ENCODE data around the gene RING1.
"Not testable (repeated sequence)": the region's sequence is repeated elsewhere in the genome, so short reads cannot be mapped to it uniquely, and the experiment has no call there.

RING1 gene

GRCh38 chr6:33211666-33212422, 3.5 kb downstream of the RING1 start:
- peaks cover 22% of the 10 kb centered on the region for H3K4me1 ChIP-seq (ENCODE audit: control insufficient read depth, insufficient read depth, low read length)
- H3K4me3 ChIP-seq (ENCODE audit: low read depth, low read length) = no peak overlapping the region
- no peak overlapping the region for H3K27ac ChIP-seq (ENCODE audit: low read depth, low read length)
- no peaks in the 10 kb centered on the region for H3K9me3 ChIP-seq (ENCODE audit: control insufficient read depth, insufficient read depth, low read length)
- peaks cover 20% of the 10 kb centered on the region for H3K36me3 ChIP-seq (ENCODE audit: control insufficient read depth, insufficient read depth, low read length)
- H3K27me3 ChIP-seq (ENCODE audit: control insufficient read depth, insufficient read depth, low read length) = peaks cover 75% of the 10 kb centered on the region
- no peak overlapping the region for H3K9ac ChIP-seq (ENCODE audit: low read depth, low read length)

- peaks cover 24% of the 10 kb centered on the region for H3K4me1 ChIP-seq (ENCODE audit: control insufficient read depth, insufficient read depth, low read length)
- H3K9ac ChIP-seq (ENCODE audit: low read depth, low read length) = no peak overlapping the region
- H3K9me3 ChIP-seq (ENCODE audit: control insufficient read depth, insufficient read depth, low read length) = no peaks in the 10 kb centered on the region
- peak overlapping the region; percentile 81 for H3K4me3 ChIP-seq (ENCODE audit: low read depth, low read length)
- H3K27me3 ChIP-seq (ENCODE audit: control insufficient read depth, insufficient read depth, low read length) = peaks cover 76% of the 10 kb centered on the region
- H3K27ac ChIP-seq (ENCODE audit: low read depth, low read length) = no peak overlapping the region
- H3K36me3 ChIP-seq (ENCODE audit: control insufficient read depth, insufficient read depth, low read length) = peaks cover 20% of the 10 kb centered on the region
Observed at GRCh38 chr6:33212857-33213165, 4.5 kb downstream of the RING1 start.

GRCh38 chr6:33213166-33213988, 5.1 kb downstream of the RING1 start:
- Histone ChIP-seq H3K4me1 (ENCODE audit: control insufficient read depth, insufficient read depth, low read length) (peaks cover 24% of the 10 kb centered on the region), H3K36me3 (ENCODE audit: control insufficient read depth, insufficient read depth, low read length) (peaks cover 20% of the 10 kb centered on the region), H3K4me3 (ENCODE audit: low read depth, low read length) (peak overlapping the region; percentile 81), H3K9me3 (ENCODE audit: control insufficient read depth, insufficient read depth, low read length) (no peaks in the 10 kb centered on the region), H3K9ac (ENCODE audit: low read depth, low read length) (no peak overlapping the region), H3K27me3 (ENCODE audit: control insufficient read depth, insufficient read depth, low read length) (peaks cover 79% of the 10 kb centered on the region), H3K27ac (ENCODE audit: low read depth, low read length) (no peak overlapping the region)

GRCh38 chr6:33213989-33214335, 5.7 kb downstream of the RING1 start:
- Histone ChIP-seq H3K9me3 (ENCODE audit: control insufficient read depth, insufficient read depth, low read length) (no peaks in the 10 kb centered on the region), H3K36me3 (ENCODE audit: control insufficient read depth, insufficient read depth, low read length) (peaks cover 20% of the 10 kb centered on the region), H3K27me3 (ENCODE audit: control insufficient read depth, insufficient read depth, low read length) (peaks cover 85% of the 10 kb centered on the region), H3K4me1 (ENCODE audit: control insufficient read depth, insufficient read depth, low read length) (peaks cover 22% of the 10 kb centered on the region), H3K4me3 (ENCODE audit: low read depth, low read length) (peak overlapping the region; percentile 81), H3K9ac (ENCODE audit: low read depth, low read length) (no peak overlapping the region), H3K27ac (ENCODE audit: low read depth, low read length) (no peak overlapping the region)

- Histone ChIP-seq H3K27ac (ENCODE audit: low read depth, low read length) (no peak overlapping the region), H3K27me3 (ENCODE audit: control insufficient read depth, insufficient read depth, low read length) (peaks cover 97% of the 10 kb centered on the region), H3K36me3 (ENCODE audit: control insufficient read depth, insufficient read depth, low read length) (peaks cover 8% of the 10 kb centered on the region; the same call in 1 of the 2 replicates), H3K4me3 (ENCODE audit: low read depth, low read length) (no peak overlapping the region), H3K9me3 (ENCODE audit: control insufficient read depth, insufficient read depth, low read length) (no peaks in the 10 kb centered on the region), H3K4me1 (ENCODE audit: control insufficient read depth, insufficient read depth, low read length) (peaks cover 21% of the 10 kb centered on the region), H3K9ac (ENCODE audit: low read depth, low read length) (no peak overlapping the region)
Observed at GRCh38 chr6:33215271-33216116, 7.2 kb downstream of the RING1 start.

GRCh38 chr6:33216117-33216649, 7.9 kb downstream of the RING1 start:
- Histone ChIP-seq H3K9me3 (ENCODE audit: control insufficient read depth, insufficient read depth, low read length) (no peaks in the 10 kb centered on the region), H3K4me3 (ENCODE audit: low read depth, low read length) (no peak overlapping the region), H3K4me1 (ENCODE audit: control insufficient read depth, insufficient read depth, low read length) (peaks cover 21% of the 10 kb centered on the region), H3K27ac (ENCODE audit: low read depth, low read length) (no peak overlapping the region), H3K36me3 (ENCODE audit: control insufficient read depth, insufficient read depth, low read length) (0 out of 2 replicates have a peak, but pooled peaks cover 4% of the 10 kb centered on the region), H3K27me3 (ENCODE audit: control insufficient read depth, insufficient read depth, low read length) (peaks cover 92% of the 10 kb centered on the region), H3K9ac (ENCODE audit: low read depth, low read length) (no peak overlapping the region)

- Histone ChIP-seq H3K4me3 (ENCODE audit: low read depth, low read length) (no peak overlapping the region), H3K27ac (ENCODE audit: low read depth, low read length) (no peak overlapping the region), H3K27me3 (ENCODE audit: control insufficient read depth, insufficient read depth, low read length) (peaks cover 82% of the 10 kb centered on the region), H3K4me1 (ENCODE audit: control insufficient read depth, insufficient read depth, low read length) (peaks cover 16% of the 10 kb centered on the region), H3K36me3 (ENCODE audit: control insufficient read depth, insufficient read depth, low read length) (no peaks in the 10 kb centered on the region), H3K9ac (ENCODE audit: low read depth, low read length) (no peak overlapping the region), H3K9me3 (ENCODE audit: control insufficient read depth, insufficient read depth, low read length) (no peaks in the 10 kb centered on the region)
Observed at GRCh38 chr6:33217246-33217645, 8.9 kb downstream of the RING1 start.

GRCh38 chr6:33217681-33218080, 9.4 kb downstream of the RING1 start:
- Histone ChIP-seq H3K27ac (ENCODE audit: low read depth, low read length) (no peak overlapping the region), H3K27me3 (ENCODE audit: control insufficient read depth, insufficient read depth, low read length) (peaks cover 80% of the 10 kb centered on the region), H3K4me1 (ENCODE audit: control insufficient read depth, insufficient read depth, low read length) (peaks cover 12% of the 10 kb centered on the region), H3K4me3 (ENCODE audit: low read depth, low read length) (no peak overlapping the region), H3K9ac (ENCODE audit: low read depth, low read length) (no peak overlapping the region), H3K36me3 (ENCODE audit: control insufficient read depth, insufficient read depth, low read length) (no peaks in the 10 kb centered on the region), H3K9me3 (ENCODE audit: control insufficient read depth, insufficient read depth, low read length) (no peaks in the 10 kb centered on the region)

GRCh38 chr6:33226503-33227120, 18.3 kb downstream of the RING1 start:
- H3K36me3 ChIP-seq (ENCODE audit: control insufficient read depth, insufficient read depth, low read length); H3K9ac ChIP-seq (ENCODE audit: low read depth, low read length); H3K9me3 ChIP-seq (ENCODE audit: control insufficient read depth, insufficient read depth, low read length); H3K27me3 ChIP-seq (ENCODE audit: control insufficient read depth, insufficient read depth, low read length): not testable (repeated sequence)
- H3K27ac ChIP-seq (ENCODE audit: low read depth, low read length) = peak overlapping the region; percentile 78
- peaks cover 11% of the 10 kb centered on the region for H3K4me1 ChIP-seq (ENCODE audit: control insufficient read depth, insufficient read depth, low read length)
- H3K4me3 ChIP-seq (ENCODE audit: low read depth, low read length) = peak overlapping the region; percentile 40

GRCh38 chr6:33235221-33235634, 26.9 kb downstream of the RING1 start:
- H3K4me3 ChIP-seq (ENCODE audit: low read depth, low read length) = no peak overlapping the region
- H3K9me3 ChIP-seq (ENCODE audit: control insufficient read depth, insufficient read depth, low read length) = no peaks in the 10 kb centered on the region
- no peak overlapping the region for H3K27ac ChIP-seq (ENCODE audit: low read depth, low read length)
- H3K9ac ChIP-seq (ENCODE audit: low read depth, low read length) = no peak overlapping the region
- peaks cover 7% of the 10 kb centered on the region; the same call in 1 of the 2 replicates for H3K27me3 ChIP-seq (ENCODE audit: control insufficient read depth, insufficient read depth, low read length)
- H3K4me1 ChIP-seq (ENCODE audit: control insufficient read depth, insufficient read depth, low read length) = peaks cover 8% of the 10 kb centered on the region; the same call in 1 of the 2 replicates
- H3K36me3 ChIP-seq (ENCODE audit: control insufficient read depth, insufficient read depth, low read length) = no peaks in the 10 kb centered on the region

Measured in HUES48 (cell line).